NCI-H524 treated with DMSO at 0.1 percent for 48 hours (cell line): ENCODE data around the gene VIT.

Experiments
- DNase-seq: peaks from one replicate; lab custom pipeline; 2025; lab: John Stamatoyannopoulos, UW

VIT gene

DNA sequence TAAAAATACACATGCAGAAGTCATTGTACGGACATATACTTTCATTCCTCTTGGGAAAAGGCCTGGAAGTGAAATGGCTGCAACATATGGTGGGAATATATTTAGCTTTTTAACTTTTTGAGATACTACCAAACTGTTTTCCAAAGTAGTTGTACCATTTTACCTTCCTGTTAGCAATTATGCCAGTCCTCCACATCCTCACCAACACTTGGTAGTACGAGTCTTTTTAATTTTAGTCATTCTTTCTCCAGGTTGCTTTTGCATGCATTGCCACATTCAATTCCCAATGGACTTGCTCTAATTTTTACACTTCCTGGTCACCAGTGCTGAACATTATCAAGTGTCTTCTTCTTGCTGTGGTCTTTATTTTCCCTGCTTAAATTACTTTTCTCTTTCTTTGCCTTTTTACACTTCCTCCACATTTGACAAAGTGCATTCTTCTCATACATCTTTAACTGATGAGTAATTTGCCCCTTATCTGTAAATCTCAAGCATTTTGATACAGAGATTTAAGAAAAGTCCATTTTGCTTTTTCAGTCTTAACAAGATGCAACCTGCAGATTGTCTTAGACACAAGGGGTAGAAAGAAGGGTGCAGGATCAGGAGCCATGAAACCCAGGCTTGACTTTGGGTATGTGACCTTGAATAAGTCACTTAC lies 14.5 kb downstream of the VIT start:
- no peak for DNase-seq

DNA sequence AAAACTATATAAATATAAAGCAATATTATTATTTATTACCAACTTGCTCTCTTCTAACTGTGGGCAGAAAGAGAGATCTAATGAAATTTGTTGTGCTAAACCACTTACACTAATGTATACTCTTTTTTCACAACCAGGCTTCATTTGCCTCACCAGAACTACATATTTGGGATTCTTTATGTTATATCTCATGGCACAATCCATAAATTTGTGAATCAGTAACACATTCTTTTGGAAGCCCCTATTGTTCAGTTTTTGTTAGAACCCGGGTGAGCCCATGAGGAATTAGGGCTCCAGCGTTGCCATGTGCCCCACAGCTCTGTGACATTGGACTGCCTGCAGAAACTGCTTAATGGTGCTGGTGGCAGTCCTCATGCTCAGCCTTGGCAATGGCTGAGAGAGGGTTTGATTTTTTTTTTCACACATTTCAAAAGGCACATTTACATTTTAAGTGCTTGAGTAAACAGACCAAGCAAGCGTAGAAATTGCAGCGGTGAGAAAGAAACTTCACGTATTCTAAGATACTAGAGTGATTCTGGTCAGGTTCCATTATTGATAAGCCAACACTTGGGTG lies 15.3 kb downstream of the VIT start:
- no peak for DNase-seq

DNA sequence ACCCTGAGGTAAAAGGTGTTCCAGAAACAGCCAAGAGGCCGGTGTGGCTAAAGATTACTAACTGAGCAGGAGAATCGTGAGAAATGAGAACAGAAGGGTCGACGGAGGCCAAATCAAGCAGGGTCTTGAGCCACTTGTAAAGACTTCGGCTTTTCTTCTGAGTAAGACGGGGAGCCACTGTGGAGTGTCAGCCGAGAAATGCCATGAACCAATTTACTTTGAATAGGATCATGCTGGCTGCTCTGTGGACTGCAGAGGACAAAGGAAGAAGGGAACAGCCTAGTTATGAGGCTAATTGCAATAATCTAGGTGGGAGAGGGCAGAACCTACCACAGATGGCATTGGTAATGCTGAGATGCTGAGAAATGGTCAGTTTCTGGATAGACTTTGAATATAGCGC lies 16.8 kb downstream of the VIT start:
- DNase-seq, result no peak

DNA sequence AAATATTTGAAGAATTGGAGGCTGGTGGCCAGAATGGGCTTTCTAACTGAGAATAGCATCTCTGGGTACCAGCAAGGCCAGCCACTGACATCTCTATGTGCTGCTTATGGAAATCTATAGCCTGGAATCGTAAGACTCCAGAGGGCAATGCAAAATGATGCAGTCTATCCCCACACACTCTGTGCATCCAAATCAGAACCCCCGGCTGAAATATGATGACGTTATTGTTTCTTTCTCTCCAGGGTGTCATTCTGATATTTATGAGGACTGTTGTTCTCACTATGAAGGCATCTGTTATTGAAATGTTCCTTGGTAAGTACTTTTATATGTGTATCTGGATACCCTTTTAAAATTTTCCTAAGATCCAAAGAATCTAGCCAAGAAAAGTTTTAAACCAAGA lies 19.6 kb downstream of the VIT start:
- DNase-seq, result no peak

GRCh38 chr2:36717603-36718266 lies 21.2 kb downstream of the VIT start:
- no peak for DNase-seq

DNA sequence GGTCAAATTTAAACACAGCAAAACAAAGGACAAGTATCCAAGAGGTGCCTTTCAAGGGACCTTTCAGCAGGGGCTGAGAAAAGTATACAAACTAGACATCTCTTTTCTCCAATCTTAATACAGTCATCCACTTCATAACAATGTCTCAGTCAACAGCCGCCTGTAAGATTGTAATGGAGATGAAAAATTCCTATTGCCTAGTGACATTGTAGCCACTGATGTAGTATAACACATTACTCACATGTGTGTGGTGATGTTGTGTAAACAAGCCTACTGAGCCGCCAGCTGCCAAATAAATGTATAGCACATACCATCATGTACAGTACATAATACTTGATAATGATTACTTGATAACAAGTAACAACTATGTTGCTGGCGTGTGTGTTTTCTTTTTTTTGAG lies 31.0 kb downstream of the VIT start:
- no peak for DNase-seq

GRCh38 chr2:36729067-36729466 lies 32.6 kb downstream of the VIT start:
- DNase-seq, result no peak

- no peak for DNase-seq
Observed at GRCh38 chr2:36731941-36732672, 35.6 kb downstream of the VIT start.

DNA sequence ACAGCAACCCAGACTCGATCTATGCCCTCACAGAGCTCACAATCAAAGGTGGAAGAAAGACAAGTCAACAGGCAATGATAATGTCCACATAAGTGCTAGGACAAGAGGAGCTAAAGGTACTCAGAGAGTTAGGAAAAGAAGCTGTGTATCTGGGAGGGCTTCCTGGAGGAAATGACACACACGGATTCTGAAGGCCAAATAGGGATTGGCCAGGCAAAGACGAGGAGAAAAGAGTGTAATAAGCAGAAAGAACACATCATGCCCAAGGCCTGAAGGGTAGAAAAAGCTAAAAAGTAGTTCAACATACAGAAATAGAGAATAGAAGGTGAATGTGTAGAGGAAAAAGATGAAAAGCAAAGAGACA lies 36.1 kb downstream of the VIT start:
- DNase-seq, result no peak

- no peak for DNase-seq
Observed at GRCh38 chr2:36733215-36733614, 36.7 kb downstream of the VIT start.

DNA sequence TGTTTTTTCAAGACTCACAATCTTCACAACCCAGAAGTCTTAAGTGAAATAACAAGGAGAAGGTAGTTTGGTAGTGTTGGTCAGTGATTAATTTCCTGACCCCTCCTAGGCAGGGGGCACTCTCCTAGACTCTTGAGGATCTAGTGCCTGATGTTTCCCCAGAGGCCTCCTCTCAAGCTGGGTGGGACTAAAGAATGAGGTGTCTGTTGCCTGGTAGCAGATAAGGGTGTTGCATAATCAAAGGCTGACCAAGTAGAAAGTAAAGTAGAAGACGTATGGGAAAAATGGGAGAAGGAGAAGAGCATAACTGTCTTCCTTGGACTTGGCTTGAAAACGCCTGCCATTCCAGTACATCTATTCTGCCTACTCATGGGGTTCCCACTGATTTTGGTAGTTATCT lies 37.8 kb downstream of the VIT start:
- DNase-seq, result no peak

DNA sequence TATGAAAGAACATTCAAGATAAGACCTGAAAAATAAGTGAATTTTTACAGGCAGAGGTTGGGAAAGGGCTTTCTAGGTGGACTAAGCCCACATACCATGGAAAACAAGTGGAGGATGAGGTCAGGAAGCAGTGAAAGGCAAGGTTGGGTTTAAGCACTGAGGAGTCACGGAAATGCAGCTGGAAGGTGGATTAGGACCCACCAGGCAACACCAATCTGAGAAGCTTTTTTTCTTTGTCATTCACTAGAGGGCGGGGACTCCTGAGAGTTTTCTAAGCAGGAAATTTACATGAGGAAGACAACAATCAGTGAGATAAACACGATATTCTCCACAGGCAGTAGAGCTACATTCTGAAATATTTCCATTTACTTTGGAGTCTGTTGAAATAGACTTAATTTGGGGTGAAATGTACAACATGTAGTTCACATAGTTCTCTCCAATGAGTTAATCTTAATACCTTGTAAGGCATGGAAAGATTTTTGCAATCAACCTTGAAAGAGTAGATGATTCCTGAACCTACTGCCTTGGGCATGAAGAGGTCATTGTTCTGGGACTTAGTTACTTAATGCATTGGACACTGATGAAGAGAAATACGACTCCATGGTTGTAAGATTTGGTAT lies 40.7 kb downstream of the VIT start:
- DNase-seq, result no peak

GRCh38 chr2:36740061-36740460 lies 43.6 kb downstream of the VIT start:
- no peak for DNase-seq

- DNase-seq, result no peak
Observed at GRCh38 chr2:36741188-36741837, 44.8 kb downstream of the VIT start.

- no peak for DNase-seq
Observed at GRCh38 chr2:36743954-36744353, 47.4 kb downstream of the VIT start.

DNA sequence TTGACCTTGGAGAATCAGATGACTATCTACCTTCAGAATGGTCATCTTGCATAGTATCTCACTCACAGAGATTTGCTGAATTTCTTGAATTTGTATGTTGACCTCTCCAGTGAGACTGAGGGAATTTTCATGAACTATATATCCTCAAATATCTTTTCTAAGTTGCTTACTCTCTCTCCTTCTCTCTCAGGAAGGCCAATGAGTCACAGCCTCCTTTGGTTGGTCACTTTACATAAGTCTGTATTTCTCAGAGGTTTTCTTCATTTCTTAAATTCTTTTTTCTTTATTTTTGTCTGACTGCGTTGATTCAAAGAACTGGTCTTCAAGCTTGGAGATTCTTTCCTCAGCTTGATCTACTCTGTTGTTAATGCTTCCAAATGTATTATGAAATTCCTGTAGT lies 51.7 kb downstream of the VIT start:
- no peak for DNase-seq

DNA sequence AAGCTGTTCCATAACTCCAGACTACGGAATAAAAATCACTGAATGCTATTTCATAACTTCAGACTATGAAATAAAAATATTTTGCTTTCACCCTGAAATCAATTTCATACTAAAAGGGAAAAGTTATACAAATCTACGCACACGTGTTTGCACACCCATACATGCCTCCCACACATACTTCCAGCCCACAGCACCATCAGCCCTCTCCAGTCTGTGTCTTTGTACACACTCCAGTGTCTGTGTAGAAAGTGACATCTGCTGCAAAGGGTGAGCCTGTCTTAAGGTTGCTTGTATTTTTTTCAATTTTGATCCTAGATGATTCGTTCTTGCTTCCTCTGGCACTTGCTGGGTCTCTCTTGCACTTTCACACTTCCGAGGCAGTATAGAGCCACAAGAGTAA lies 53.6 kb downstream of the VIT start:
- no peak for DNase-seq

GRCh38 chr2:36753706-36754221 lies 57.3 kb downstream of the VIT start:
- DNase-seq, result no peak

- DNase-seq, result no peak
Observed at GRCh38 chr2:36754578-36754977, 58.1 kb downstream of the VIT start.

DNA sequence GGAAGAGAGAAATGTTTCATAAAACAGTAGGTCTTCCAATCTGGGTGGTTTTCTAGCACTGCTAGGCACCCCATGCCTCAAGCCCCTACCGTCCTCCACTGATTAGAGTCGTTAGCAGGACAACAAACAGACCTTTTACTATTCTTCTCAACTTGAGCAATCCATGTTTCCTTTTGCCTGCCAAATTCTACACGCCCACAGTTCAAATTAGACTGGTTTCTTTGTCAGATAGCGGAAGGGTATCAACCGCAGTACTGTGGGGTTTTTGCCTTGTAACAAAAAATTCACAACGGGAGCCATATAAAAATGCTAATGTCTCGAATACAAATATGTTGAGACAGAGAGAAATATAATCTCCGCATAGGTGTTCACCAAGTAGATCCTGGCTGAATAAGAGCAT lies 59.9 kb downstream of the VIT start:
- no peak for DNase-seq

DNA sequence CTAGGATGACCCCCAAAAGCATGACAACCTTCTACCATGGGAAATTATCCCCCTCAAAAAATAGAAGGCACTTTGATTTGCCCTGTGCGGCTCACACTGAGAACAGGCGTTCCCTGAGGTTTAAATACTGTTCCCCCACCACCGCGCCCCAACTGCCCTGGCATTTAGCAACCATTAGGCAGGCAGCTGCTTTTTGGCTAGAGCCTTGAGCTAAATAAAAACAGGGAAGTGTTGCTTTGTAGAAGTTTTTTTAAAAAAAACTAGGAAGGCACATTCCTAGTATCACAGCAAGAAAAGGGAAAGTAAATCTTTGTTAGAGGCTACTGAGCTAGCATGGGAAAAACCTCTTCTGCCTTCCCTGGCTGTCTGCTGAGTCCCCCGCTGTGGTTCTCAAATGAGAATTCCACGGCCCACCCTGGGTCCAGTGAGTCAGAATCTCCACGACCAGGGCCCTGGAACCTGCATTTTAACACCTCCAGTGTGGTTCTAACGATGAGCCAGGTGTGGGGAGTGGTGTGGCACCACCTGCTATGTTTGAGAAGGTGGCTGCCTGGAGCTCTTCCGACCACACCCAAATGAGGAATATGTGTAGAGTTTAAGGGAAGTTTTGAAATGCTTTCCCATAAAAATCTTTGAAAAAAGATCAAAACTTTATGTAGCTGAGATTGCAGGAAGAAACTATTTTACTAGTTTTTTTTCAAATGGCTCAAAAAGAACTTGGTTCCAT lies 66.4 kb downstream of the VIT start:
- no peak for DNase-seq
